Measurements from ENCODE around the gene GIGYF2. TPM values are rescaled to one million over a fixed set of nuclear protein-coding genes. Genes with fewer than 3 reads are reported as not detected.

GIGYF2 gene
- total and polyA plus RNA-seq, 2 of the 13 experiments (the other 11 are each of a cell fraction or from before 2014, with no cell fraction given), result 44.9 to 73.5 TPM

DNA sequence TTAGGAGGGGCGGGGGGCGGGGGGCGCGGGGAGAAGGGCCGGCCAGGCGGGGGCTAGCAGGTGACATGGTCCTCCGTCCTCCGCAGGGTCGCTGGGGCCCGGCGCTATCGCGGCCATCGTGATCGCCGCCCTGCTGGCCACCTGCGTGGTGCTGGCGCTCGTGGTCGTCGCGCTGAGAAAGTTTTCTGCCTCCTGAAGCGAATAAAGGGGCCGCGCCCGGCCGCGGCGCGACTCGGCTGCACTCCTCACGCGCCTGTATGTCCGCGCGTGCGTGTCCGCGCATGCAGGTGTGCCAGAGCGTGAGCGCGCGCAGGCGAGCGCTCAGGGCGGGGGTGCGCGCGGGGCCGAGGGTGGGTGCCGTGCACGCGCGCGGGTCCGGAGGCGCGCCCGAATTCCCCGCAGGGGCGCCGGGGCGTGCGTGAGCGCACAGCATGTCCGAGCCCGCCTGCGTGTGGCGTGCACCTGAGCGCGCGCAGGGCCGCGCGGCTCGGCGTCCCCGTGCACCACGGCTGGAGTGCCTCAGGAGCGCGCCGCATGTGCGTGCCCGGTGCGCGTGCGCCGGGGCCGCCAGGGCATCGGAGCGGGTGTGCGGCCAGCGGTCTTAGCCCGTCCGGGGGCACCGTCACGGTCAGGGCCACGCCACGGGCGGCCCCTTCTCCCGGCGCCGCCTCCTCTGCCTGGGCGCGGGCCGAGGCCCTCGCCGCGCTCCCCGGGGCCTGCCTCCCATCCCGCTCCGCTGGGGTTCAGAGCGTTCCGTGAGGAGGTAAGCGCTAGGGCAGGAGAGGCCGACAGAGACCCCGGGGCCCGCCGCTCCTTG lies 179.2 kb downstream of the GIGYF2 start (continued):
- TF ChIP-seq, protein P1, sequence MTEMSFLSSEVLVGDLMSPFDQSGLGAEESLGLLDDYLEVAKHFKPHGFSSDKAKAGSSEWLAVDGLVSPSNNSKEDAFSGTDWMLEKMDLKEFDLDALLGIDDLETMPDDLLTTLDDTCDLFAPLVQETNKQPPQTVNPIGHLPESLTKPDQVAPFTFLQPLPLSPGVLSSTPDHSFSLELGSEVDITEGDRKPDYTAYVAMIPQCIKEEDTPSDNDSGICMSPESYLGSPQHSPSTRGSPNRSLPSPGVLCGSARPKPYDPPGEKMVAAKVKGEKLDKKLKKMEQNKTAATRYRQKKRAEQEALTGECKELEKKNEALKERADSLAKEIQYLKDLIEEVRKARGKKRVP (CRISPR knock-in tag; IDR thresholded peaks at IDR 0.05), result 0 out of 4 replicates have a peak, but pooled peaks of 1 of the 2 experiments have one; percentile 11
- TF ChIP-seq ZNF563 (CRISPR knock-in tag; IDR thresholded peaks at IDR 0.05) (peak; percentile 79; the same call in 1 of the 2 replicates), ZNF777 (CRISPR knock-in tag; IDR thresholded peaks at IDR 0.05) (peak; percentile 46; the same call in 1 of the 2 replicates)
- TF ChIP-seq, protein P2, sequence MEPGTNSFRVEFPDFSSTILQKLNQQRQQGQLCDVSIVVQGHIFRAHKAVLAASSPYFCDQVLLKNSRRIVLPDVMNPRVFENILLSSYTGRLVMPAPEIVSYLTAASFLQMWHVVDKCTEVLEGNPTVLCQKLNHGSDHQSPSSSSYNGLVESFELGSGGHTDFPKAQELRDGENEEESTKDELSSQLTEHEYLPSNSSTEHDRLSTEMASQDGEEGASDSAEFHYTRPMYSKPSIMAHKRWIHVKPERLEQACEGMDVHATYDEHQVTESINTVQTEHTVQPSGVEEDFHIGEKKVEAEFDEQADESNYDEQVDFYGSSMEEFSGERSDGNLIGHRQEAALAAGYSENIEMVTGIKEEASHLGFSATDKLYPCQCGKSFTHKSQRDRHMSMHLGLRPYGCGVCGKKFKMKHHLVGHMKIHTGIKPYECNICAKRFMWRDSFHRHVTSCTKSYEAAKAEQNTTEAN (CRISPR knock-in tag; conservative IDR thresholded peaks at IDR 0.05), result 0 out of 2 replicates have a peak, but pooled peaks have one; percentile 19

DNA sequence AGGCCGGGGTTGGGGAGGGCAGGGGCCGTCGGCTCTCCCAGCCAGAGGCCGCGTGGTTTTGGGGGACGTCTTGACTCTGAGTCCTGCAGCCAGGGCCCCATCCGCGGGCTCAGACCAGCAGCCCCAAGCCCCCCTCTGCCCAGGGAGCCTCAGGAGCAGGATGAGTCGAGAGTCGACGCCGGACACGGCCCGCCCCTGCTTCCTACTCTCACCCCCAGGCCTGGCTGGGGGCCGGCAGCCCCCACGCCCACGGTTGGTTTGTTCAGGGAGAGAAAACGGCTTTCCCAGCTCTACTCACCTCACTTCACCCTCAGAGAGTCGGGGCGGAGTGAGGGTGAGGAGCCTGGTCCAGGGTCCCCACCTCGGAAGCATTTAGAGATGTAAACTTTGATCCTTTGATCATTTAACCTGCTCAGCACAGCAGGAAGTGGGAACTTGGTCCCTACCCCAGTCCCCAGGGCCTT lies 179.9 kb downstream of the GIGYF2 start:
- peak overlapping the region; percentile 94 for H3K27ac ChIP-seq (ENCODE audit: extremely low read length, insufficient read depth, low read length)
- CTCF ChIA-PET (ENCODE audit: low intra/inter-chr PET ratio, low total read pairs), result no interaction called here
- ATAC-seq, result peak; percentile 9
- TF ChIP-seq NFYB (CRISPR knock-in tag; IDR thresholded peaks at IDR 0.05) (no peak), KMT2A (CRISPR knock-in tag; IDR thresholded peaks at IDR 0.05) (no peak; the same call in 1 of the 2 replicates), ZNF33B (CRISPR knock-in tag; IDR thresholded peaks at IDR 0.05) (no peak), ZNF75D (CRISPR knock-in tag; IDR thresholded peaks at IDR 0.05; ENCODE audit: borderline replicate concordance) (no peak), ZNF292 (CRISPR knock-in tag; IDR thresholded peaks at IDR 0.05; ENCODE audit: borderline replicate concordance, low read depth) (no peak), MAFK (conservative IDR thresholded peaks at IDR 0.05 in 1 of 2, IDR thresholded peaks at IDR 0.05 in 1 of 2; ENCODE audit: low read length in 2 of 2) (no peak), TEAD3 (CRISPR knock-in tag; optimal IDR thresholded peaks at IDR 0.05; ENCODE audit: borderline replicate concordance) (peak; percentile 54), TSC22D2 (CRISPR knock-in tag; IDR thresholded peaks at IDR 0.05; ENCODE audit: borderline replicate concordance) (no peak), ATF7 (IDR thresholded peaks at IDR 0.05) (no peak), ATF7 (CRISPR knock-in tag; IDR thresholded peaks at IDR 0.05) (no peak), NR2F1 (CRISPR knock-in tag; IDR thresholded peaks at IDR 0.05) (no peak), ZNF431 (CRISPR knock-in tag; IDR thresholded peaks at IDR 0.05; ENCODE audit: borderline replicate concordance, low read depth) (0 out of 2 replicates have a peak, but pooled peaks have one; percentile 24), KLF16 (CRISPR knock-in tag; IDR thresholded peaks at IDR 0.05) (no peak)
- TF ChIP-seq, protein P3, sequence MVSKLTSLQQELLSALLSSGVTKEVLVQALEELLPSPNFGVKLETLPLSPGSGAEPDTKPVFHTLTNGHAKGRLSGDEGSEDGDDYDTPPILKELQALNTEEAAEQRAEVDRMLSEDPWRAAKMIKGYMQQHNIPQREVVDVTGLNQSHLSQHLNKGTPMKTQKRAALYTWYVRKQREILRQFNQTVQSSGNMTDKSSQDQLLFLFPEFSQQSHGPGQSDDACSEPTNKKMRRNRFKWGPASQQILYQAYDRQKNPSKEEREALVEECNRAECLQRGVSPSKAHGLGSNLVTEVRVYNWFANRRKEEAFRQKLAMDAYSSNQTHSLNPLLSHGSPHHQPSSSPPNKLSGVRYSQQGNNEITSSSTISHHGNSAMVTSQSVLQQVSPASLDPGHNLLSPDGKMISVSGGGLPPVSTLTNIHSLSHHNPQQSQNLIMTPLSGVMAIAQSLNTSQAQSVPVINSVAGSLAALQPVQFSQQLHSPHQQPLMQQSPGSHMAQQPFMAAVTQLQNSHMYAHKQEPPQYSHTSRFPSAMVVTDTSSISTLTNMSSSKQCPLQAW (CRISPR knock-in tag; IDR thresholded peaks at IDR 0.05), result peak; percentile 64; the same call in 1 of the 2 replicates

More for the DNA sequence above, 179.9 kb downstream of the GIGYF2 start:
- 42% methylated on average over 17 of the region's 21 CpGs for WGBS (ENCODE audit: low lambda C conversion rate)
- Histone ChIP-seq H2AFZ (ENCODE audit: low read length) (no peak overlapping the region), H3K79me2 (ENCODE audit: insufficient read depth, low read length) (peaks cover 62% of the 10 kb centered on the region), H3K27me3 (ENCODE audit: control insufficient read depth in 1 of 2, insufficient read depth in 2 of 2, low read length in 2 of 2) (no peaks in the 10 kb centered on the region), H3K36me3 (replicated peaks in 1 of 2; ENCODE audit: control insufficient read depth in 1 of 2, insufficient read depth in 2 of 2, low read length in 2 of 2) (peaks cover 0 to 28% of the 10 kb centered on the region in 2 experiments; a peak in 3 of 5 replicates), H4K20me1 (ENCODE audit: insufficient read depth, low read length) (peaks cover 3% of the 10 kb centered on the region; the same call in 1 of the 2 replicates), H3K9ac (ENCODE audit: insufficient read depth, low read depth, low read length) (peak overlapping the region; percentile 85), H3K4me3 (replicated peaks in 1 of 3; ENCODE audit: insufficient read depth in 1 of 3, low read depth in 2 of 3, low read length in 3 of 3) (peak overlapping the region; percentile 67 to 82 (median 71)), H3K4me1 (ENCODE audit: insufficient read depth, low read length) (peaks cover 85% of the 10 kb centered on the region), H3K9me3 (ENCODE audit: low read length) (no peaks in the 10 kb centered on the region), H3K4me2 (ENCODE audit: low read depth, low read length) (peak overlapping the region; percentile 74)
- intact Hi-C loops (cut with micrococcal nuclease; ENCODE audit: unreplicated experiment), result no loop called here
- TSS peak; percentile 38 for BruUV-seq (replicated peaks)
- DNase-seq (ENCODE audit: low spot score) (no peak), FAIRE-seq (peak; percentile 47)
- POLR2A ChIA-PET, result interaction anchor here (0.9 to 1.6 kb wide), 6 partner anchors 16 to 374 kb away, joined by 3 to 31 read pairs (median 6); partner anchors contain the start of genes ATG16L1, INPP5D and NGEF
- in situ Hi-C loops (cut with HindIII; ENCODE audit: extremely low pct_ligation_motif_present, low pct_unique_long_range_greater_than_20kb), result no loop called here
